ENCODE results near the gene ACAP3. TPM values are rescaled to one million over a fixed set of nuclear protein-coding genes. Genes with fewer than 3 reads are reported as not detected.

Gene ACAP3
- total and polyA plus RNA-seq, 7 experiments from 2014 or later, result 3.2 to 70.8 (median 55.1) TPM

DNA sequence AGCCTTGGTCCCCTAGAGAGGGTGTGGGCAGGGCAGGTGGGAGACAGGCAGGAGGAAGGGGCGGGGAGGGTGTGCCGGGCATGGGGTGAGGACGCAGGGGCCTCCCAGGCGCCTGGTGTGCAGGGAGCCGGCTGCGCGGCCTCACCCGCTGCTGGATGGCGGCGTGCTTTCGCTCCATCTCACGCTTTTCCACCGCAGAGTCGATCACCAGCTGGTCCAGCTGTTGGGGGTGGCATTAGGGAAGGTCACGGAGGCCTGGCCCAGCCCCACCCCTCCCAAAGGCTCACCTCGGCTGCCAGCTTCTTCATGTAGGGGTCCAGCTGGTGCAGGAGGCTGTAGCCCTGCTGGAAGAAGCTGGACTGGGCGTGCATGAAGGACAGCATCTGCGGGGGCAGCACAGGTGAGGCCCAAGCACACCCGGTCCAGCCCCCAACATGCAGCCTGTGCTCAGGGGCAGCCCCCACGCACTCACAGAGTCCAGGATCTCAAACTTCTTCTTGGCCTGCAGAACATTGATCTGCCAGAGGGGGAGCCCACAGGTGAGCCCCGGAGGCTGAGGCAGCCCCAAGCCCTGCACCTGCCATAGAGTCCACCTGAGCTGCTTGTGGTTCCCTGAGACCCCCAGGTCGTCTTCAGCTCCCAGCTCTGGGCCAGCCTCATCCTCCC is 7.9 kb downstream of the ACAP3 start:
- Mint-ChIP-seq H3K27ac (no peak overlapping the region), H3K27me3 (no peaks in the 10 kb centered on the region), H3K4me3 (no peak overlapping the region), H3K9me3 (no peaks in the 10 kb centered on the region), H3K36me3 (no peaks in the 10 kb centered on the region), H3K4me1 (peaks cover 0 to 5% (median 0%) of the 10 kb centered on the region in 7 donors)
- ChIA-PET POLR2A (interaction anchor here (1.0 kb wide), 1 partner anchor 11 kb away, joined by 3 read pairs; no protein-coding TSS in a partner anchor), CTCF (interaction anchor here (0.8 kb wide), 1 partner anchor 8 kb away, joined by 3 read pairs; no protein-coding TSS in a partner anchor)
- peaks cover 4 to 5% of the 10 kb centered on the region in 2 donors for H3K4me1 ChIP-seq (ENCODE audit: control insufficient read depth in 2 of 2, insufficient read depth in 2 of 2, low read length in 2 of 2)
- no peak overlapping the region for H3K4me3 ChIP-seq (ENCODE audit: low read length)
- H3K9me3 ChIP-seq (ENCODE audit: control insufficient read depth in 2 of 3, low read length in 3 of 3), result no peaks in the 10 kb centered on the region
- DNase-seq (peak in 3 of 9 donors; percentile 29 to 37 (median 33)), ATAC-seq (peak; percentile 59)
- peaks cover 0 to 11% (median 0%) of the 10 kb centered on the region in 3 experiments for H3K36me3 ChIP-seq (ENCODE audit: control insufficient read depth in 2 of 3, insufficient read depth in 3 of 3, low read length in 3 of 3)
- H3K27ac ChIP-seq (ENCODE audit: low read depth, low read length), result no peak overlapping the region
- intact Hi-C loops (cut with micrococcal nuclease), result loop anchor here in 1 of 2 donors (10.0 kb wide), 1 partner anchor 285 kb away; the partner anchor contains the start of gene ISG15
- no peaks in the 10 kb centered on the region for H3K27me3 ChIP-seq (ENCODE audit: control insufficient read depth in 2 of 2, insufficient read depth in 2 of 2, low read length in 2 of 2)

DNA sequence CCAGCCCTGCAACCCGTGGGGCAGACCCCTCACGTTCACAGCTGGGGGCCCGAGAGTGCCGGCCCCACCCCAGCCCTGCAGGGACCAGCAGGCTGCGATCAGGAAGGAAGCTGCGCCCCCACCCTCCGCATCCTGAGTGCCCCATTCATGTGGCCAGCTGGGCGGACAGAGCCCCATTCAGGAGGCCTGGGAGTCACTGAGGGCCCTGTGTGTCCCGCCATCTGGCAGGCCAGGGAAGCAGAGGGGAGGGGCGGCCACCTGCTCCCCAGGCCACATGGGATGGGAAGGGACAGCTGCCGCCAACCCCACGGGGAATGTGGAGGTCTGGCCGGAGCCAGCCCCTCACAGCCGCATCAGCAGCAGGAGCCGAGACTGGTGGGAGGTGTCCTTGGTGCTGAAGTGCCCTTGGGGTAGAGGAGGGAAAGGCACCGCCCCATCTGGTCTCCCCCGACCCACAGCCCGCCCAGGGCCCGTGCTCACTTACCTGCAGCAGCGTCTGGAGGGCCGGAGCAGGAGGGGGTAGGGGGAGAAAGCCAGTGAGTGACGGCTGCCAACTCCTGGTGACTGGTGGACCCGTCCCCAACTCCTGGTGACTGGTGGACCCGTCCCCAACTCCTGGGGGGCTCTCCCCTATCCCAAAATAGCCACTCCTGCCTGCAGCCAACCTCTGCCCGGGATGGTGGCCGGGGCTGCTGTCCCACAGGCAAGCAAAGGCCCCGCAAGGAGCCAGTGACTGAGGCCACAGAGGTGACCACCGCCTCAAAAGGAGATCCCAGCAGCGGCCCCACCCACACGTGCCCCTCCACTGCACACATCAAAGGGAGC is 8.7 kb downstream of the ACAP3 start:
- DNase-seq, result no peak
- Mint-ChIP-seq H3K4me3 (no peak overlapping the region), H3K27me3 (no peaks in the 10 kb centered on the region), H3K36me3 (no peaks in the 10 kb centered on the region), H3K9me3 (no peaks in the 10 kb centered on the region), H3K4me1 (peaks cover 0 to 2% (median 0%) of the 10 kb centered on the region in 7 donors), H3K27ac (no peak overlapping the region)
- Histone ChIP-seq H3K27me3 (ENCODE audit: control insufficient read depth in 2 of 2, insufficient read depth in 2 of 2, low read length in 2 of 2) (no peaks in the 10 kb centered on the region), H3K27ac (ENCODE audit: low read depth, low read length) (no peak overlapping the region), H3K36me3 (ENCODE audit: control insufficient read depth in 2 of 3, insufficient read depth in 3 of 3, low read length in 3 of 3) (peaks cover 0 to 11% (median 0%) of the 10 kb centered on the region in 3 experiments), H3K4me3 (ENCODE audit: low read length) (no peak overlapping the region), H3K9me3 (ENCODE audit: control insufficient read depth in 2 of 3, low read length in 3 of 3) (no peaks in the 10 kb centered on the region), H3K4me1 (ENCODE audit: control insufficient read depth in 2 of 2, insufficient read depth in 2 of 2, low read length in 2 of 2) (no peaks in the 10 kb centered on the region)
- ATAC-seq, result no peak
- ChIA-PET POLR2A (interaction anchor here (1.0 kb wide), 1 partner anchor 12 kb away, joined by 3 read pairs; no protein-coding TSS in a partner anchor), CTCF (no interaction called here)
- intact Hi-C loops (cut with micrococcal nuclease), result no loop called here

GRCh38 chr1:1297802-1298424 is 9.8 kb downstream of the ACAP3 start:
- H3K27ac Mint-ChIP-seq, result no peak overlapping the region
- Histone ChIP-seq H3K4me1 (ENCODE audit: control insufficient read depth in 2 of 2, insufficient read depth in 2 of 2, low read length in 2 of 2) (no peaks in the 10 kb centered on the region), H3K4me3 (ENCODE audit: low read length) (no peak overlapping the region), H3K9me3 (ENCODE audit: control insufficient read depth in 2 of 3, low read length in 3 of 3) (no peaks in the 10 kb centered on the region), H3K36me3 (ENCODE audit: control insufficient read depth in 2 of 3, insufficient read depth in 3 of 3, low read length in 3 of 3) (peaks cover 0 to 11% (median 0%) of the 10 kb centered on the region in 3 experiments), H3K27me3 (ENCODE audit: control insufficient read depth in 2 of 2, insufficient read depth in 2 of 2, low read length in 2 of 2) (no peaks in the 10 kb centered on the region), H3K27ac (ENCODE audit: low read depth, low read length) (no peak overlapping the region)
- peaks cover 0 to 2% (median 0%) of the 10 kb centered on the region in 7 donors for H3K4me1 Mint-ChIP-seq
- H3K9me3 Mint-ChIP-seq, result no peaks in the 10 kb centered on the region
- ChIA-PET CTCF (no interaction called here), POLR2A (no interaction called here)
- ATAC-seq (no peak), DNase-seq (no peak)
- intact Hi-C loops (cut with micrococcal nuclease), result no loop called here
- H3K27me3 Mint-ChIP-seq, result no peaks in the 10 kb centered on the region
- H3K4me3 Mint-ChIP-seq, result no peak overlapping the region
- H3K36me3 Mint-ChIP-seq, result no peaks in the 10 kb centered on the region

DNA sequence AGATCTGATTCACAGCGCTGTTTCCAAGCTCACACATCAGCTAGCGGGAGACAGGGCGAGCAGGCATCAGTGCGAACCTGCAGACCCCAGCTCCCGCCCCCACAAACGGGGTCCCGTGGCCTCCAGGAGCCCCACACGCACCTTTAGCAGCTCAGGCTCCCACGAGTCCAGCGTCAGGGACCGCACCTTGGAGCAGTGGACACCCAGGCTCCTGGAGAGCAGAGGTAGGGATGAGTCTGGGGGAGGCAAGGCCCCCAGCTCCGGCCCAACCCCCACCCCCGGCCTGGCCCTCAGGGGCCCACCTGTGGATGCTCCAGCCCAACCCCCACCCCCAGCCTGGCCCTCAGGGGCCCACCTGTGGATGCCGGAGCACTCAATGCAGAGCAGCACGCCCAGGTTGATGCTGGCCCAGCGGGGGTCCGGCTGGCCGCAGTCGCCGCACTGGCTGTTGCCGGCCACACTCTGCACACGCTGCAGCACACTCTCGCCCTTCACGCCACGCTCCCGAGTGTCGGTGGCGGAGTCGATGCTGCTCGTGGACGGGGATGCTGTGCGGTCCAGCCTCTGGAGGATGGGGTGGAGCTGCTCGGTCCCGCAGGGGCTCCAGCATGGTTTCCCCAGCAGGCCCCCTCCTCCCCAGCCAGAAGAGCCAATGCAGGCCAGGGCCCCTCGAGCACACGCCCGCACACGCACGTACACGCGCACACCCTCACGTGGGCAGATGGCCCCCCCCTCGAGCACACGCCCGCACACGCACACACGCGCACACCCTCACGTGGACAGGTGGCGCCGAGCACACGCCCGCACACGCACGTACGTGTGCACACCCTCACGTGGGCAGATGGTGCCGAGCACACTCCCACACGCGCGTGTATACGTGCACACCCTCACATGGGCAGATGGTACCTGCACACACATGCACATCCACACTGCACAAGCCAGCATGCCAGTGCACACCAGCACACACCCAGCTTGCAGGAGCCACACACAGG is 11.4 kb downstream of the ACAP3 start:
- Histone ChIP-seq H3K27me3 (ENCODE audit: control insufficient read depth in 2 of 2, insufficient read depth in 2 of 2, low read length in 2 of 2) (no peaks in the 10 kb centered on the region), H3K27ac (ENCODE audit: low read depth, low read length) (no peak overlapping the region), H3K36me3 (ENCODE audit: control insufficient read depth in 2 of 3, insufficient read depth in 3 of 3, low read length in 3 of 3) (peaks cover 0 to 11% (median 0%) of the 10 kb centered on the region in 3 experiments), H3K4me3 (ENCODE audit: low read length) (no peak overlapping the region), H3K4me1 (ENCODE audit: control insufficient read depth in 2 of 2, insufficient read depth in 2 of 2, low read length in 2 of 2) (no peaks in the 10 kb centered on the region), H3K9me3 (ENCODE audit: control insufficient read depth in 2 of 3, low read length in 3 of 3) (no peaks in the 10 kb centered on the region)
- CTCF ChIA-PET, result no interaction called here
- DNase-seq, result no peak
- ATAC-seq, result no peak
- Mint-ChIP-seq H3K9me3 (no peaks in the 10 kb centered on the region), H3K36me3 (no peaks in the 10 kb centered on the region), H3K4me3 (no peak overlapping the region), H3K27ac (no peak overlapping the region), H3K27me3 (no peaks in the 10 kb centered on the region), H3K4me1 (peaks cover 0 to 5% (median 0%) of the 10 kb centered on the region in 7 donors)
- POLR2A ChIA-PET, result no interaction called here
- intact Hi-C loops (cut with micrococcal nuclease), result no loop called here

DNA sequence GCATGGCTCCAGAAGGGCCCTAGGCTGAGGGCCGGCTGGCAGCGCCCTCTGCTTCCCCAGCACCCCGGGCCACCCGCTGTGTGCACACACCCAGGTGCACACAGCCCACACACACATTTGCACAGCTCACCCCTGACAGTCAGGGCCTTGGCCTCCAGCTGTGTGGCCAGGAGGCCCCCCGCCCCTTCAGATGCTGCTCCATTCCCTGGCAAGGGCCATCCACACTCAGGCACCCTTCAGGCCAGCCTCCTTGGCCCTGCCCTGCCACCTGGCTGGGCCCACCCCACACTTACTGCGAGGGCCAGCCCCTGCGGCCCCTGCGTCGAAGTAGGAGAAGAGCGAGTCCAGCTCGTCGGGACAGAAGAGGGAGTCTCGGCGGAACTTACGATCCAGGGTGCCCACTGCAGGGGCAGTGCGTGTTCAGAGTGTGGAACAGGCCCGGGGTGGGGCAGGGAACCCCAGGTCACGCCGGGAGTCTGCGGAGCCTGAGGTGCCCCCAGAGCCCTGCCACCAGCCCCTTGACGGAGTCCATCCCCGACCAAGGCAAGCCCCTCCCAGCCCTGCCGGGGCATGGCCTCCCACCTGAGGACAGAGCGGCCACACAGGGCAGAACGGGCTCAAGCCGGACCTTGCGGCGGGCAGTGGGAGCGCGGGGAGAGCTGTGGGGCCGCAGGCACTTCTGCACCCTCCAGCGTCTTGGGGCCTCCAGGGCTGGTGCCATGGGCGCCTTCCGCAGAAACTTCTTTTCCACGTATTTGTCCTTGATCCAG is 12.4 kb downstream of the ACAP3 start:
- Mint-ChIP-seq H3K4me3 (no peak overlapping the region), H3K9me3 (no peaks in the 10 kb centered on the region), H3K27me3 (no peaks in the 10 kb centered on the region), H3K4me1 (peaks cover 0 to 5% (median 0%) of the 10 kb centered on the region in 7 donors), H3K36me3 (no peaks in the 10 kb centered on the region), H3K27ac (no peak overlapping the region)
- Histone ChIP-seq H3K4me3 (ENCODE audit: low read length) (no peak overlapping the region), H3K9me3 (ENCODE audit: control insufficient read depth in 2 of 3, low read length in 3 of 3) (no peaks in the 10 kb centered on the region), H3K27me3 (ENCODE audit: control insufficient read depth in 2 of 2, insufficient read depth in 2 of 2, low read length in 2 of 2) (no peaks in the 10 kb centered on the region), H3K36me3 (ENCODE audit: control insufficient read depth in 2 of 3, insufficient read depth in 3 of 3, low read length in 3 of 3) (peaks cover 0 to 11% (median 0%) of the 10 kb centered on the region in 3 experiments), H3K27ac (ENCODE audit: low read depth, low read length) (no peak overlapping the region), H3K4me1 (ENCODE audit: control insufficient read depth in 2 of 2, insufficient read depth in 2 of 2, low read length in 2 of 2) (no peaks in the 10 kb centered on the region)
- ChIA-PET POLR2A (no interaction called here), CTCF (interaction anchor here (0.9 kb wide), 1 partner anchor 173 kb away, joined by 3 read pairs; no protein-coding TSS in a partner anchor)
- intact Hi-C loops (cut with micrococcal nuclease), result no loop called here
- ATAC-seq (no peak), DNase-seq (no peak)
